NCI-H510A treated with DMSO at 0.1 percent for 48 hours (cell line): Measurements from ENCODE around the gene ECSIT.
"Not testable (repeated sequence)": the region's sequence is repeated elsewhere in the genome, so short reads cannot be mapped to it uniquely, and the experiment has no call there.

Experiments used
- DNase-seq: peaks from one replicate; lab custom pipeline; 2025; lab: John Stamatoyannopoulos, UW

Gene ECSIT

DNA sequence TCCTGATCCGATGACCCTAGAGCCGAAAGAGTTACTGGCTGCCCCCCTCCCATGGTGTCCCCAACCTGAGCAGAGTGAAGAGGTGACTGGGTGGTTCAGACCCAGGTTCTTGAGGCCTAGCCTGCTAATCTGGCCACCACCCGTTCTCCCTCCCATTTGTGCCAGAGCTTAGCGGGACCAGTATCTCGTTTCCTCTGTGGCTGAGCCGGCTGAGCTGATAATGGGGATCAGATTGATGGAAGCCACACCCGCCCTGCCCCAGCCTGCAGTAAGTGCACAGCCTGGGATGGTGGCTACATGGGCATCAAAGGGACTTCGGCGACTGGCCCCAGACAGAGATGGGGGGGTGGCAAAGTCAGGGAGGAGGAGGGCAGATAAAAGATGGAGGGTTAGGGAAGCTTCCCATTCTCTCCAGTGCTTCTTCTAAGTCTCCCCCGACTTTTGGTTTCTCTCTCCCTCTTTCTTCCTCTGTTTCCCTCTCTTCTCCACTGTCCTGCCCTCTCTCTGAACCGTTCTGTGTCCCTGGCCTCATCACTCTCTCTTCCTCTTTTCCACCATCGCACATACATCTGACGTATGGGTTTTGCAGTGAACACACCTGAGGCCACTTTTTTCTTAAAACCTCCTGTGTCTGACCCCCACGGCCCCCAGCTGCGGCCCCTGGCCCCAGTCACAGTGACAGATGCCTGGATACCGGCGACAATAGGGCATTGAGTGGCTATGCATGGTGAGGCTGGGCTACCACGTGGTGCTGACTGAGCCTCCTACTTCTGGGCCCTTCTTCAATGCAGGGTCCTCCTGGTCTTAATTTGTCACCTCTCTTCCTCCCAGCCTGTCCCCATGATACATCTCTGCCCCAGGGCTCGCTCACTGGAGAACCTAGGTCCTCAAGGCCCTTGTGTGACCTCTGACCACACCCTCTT is 50.5 kb downstream of the ECSIT start:
- DNase-seq = no peak

GRCh38 chr19:11475861-11476260 is 53.1 kb downstream of the ECSIT start:
- no peak for DNase-seq

- DNase-seq = not testable (repeated sequence)
These were observed 53.6 kb downstream of the ECSIT start for GRCh38 chr19:11475343-11475742.

DNA sequence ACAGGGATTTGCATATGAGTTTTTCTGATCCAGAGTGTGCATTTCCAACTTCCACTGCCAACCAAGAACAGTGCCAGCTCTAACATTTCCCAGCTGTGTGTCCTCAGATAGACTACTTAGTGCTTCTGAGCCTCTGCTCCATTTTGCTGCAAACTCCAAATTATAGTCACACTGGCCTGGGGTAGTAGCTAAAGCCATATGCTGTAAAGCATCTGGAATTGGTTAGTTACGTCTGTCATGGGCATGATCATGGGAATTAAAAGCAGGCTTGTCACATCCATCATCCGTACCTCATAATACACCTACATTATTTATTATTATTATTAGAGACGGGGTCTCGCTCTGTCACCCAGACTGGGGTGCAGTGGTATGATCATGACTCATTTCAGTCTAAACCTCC is 55.2 kb downstream of the ECSIT start:
- DNase-seq = no peak

DNA sequence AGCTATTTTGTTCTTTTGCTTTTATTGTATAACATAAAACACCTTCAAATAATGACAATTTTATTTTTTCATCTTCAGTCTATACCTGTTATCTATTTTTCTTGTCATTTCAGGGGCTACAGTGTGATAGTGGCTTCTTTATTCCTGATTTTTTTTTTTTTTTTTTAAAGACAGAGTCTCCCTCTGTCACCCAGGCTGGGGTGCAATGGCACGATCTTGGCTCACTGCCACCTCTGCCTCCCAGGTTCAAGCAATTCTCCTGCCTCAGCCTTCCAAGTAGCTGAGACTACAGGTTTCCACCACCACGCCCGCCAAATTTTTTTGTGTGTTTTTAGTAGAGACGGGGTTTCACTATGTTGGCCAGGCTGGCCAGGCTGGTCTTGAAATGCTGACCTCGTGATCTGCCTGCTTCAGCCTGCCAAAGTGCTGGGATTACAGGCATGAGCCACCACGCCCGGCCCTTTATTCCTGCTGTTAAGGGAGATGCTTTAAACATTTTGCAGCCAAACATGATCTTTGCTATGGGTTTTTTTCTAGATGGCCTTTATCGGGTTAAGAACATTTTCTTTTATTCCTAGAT is 60.6 kb downstream of the ECSIT start:
- DNase-seq = not testable (repeated sequence)

DNA sequence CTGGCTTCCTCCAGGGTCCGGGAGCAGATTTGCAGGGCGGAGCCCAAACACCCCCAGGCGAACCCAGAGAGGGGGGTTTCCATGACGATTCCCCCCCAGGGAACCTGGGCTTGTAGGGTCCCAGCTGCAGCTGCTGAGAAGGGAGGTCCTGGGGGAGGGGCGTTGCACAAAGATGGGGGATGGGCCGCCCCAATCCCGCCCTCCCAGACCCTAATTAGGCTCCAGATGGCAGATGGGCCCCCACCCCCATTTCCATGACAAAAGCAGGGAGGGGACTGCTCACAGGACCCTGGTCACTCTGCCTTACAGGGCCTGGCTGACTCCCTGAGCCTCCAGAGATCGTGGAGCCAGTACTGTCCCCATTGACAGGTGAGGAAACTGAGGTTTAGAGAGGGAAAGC is 63.3 kb downstream of the ECSIT start:
- no peak for DNase-seq

GRCh38 chr19:11464333-11465265 is 64.3 kb downstream of the ECSIT start:
- DNase-seq = no peak

DNA sequence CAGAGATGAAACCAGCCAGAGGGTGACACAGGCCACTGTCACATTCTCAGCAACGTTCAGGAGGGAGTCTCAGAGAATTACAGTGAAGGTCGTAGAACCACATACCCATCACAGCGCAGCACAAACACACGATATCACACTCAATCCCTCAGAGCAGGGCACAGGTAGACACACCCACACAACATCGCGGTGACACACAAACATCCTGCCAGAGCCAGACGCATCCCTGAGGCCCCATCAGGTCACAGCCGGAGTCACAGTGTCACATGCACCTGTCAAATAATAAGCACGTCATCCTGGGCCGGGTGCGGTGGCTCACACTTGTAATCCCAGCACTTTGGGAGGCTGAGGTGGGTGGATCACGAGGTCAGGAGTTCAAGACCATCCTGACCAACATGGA is 65.5 kb downstream of the ECSIT start:
- no peak for DNase-seq

GRCh38 chr19:11461453-11461852 is 67.5 kb downstream of the ECSIT start:
- no peak for DNase-seq

- DNase-seq = no peak
These were observed 68.7 kb downstream of the ECSIT start for GRCh38 chr19:11460207-11460606.

GRCh38 chr19:11458912-11459311 is 70.0 kb downstream of the ECSIT start:
- not testable (repeated sequence) for DNase-seq

- DNase-seq = no peak
These were observed 70.6 kb downstream of the ECSIT start for GRCh38 chr19:11458236-11458900.

- no peak for DNase-seq
These were observed 71.1 kb downstream of the ECSIT start for GRCh38 chr19:11457831-11458230.

DNA sequence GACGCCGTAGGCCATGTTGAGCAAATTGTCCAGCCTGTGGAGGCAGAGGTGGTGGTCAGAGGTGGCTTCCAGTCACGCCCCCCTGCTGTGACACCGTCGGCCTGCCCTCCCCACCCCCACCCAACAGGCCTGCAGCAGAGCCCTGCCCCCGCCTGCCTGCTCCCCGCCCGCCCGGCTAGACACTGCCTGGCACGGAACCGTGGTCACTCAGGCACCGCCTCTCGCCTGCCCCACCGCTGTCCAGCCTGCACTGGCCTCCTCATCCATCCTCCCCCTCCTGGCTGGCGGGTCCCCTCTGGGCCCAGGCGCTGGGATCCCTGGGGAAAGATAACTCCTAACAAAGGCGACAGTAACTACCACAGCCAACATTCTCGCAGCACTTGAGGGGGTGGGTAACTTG is 71.8 kb downstream of the ECSIT start:
- DNase-seq = no peak

GRCh38 chr19:11456659-11457058 is 72.3 kb downstream of the ECSIT start:
- no peak for DNase-seq
